Body of pancreas (tissue), 4 donors: ENCODE data around the gene STAB1.

ENCODE experiments used
- POLR2A ChIP-seq, 3 donors: fragments of 450-650 bp; IDR thresholded peaks; one replicate each; pipeline ENCODE4 v1.6.1; 2016; ENCODE audit warnings: antibody characterized with exemption in 3 of 3, mild to moderate bottlenecking in 2 of 3
- TF ChIP-seq, protein P1 (sequence below), 7 experiments: fragments of 450-650 bp in 4 of 7; fragments of 200-600 bp in 3 of 7; sonication (generic) in 3 of 7; IDR thresholded peaks; one replicate each; pipeline ENCODE4 v1.5.1; 2016 to 2019; ENCODE audit warnings: antibody characterized with exemption in 7 of 7

DNA sequence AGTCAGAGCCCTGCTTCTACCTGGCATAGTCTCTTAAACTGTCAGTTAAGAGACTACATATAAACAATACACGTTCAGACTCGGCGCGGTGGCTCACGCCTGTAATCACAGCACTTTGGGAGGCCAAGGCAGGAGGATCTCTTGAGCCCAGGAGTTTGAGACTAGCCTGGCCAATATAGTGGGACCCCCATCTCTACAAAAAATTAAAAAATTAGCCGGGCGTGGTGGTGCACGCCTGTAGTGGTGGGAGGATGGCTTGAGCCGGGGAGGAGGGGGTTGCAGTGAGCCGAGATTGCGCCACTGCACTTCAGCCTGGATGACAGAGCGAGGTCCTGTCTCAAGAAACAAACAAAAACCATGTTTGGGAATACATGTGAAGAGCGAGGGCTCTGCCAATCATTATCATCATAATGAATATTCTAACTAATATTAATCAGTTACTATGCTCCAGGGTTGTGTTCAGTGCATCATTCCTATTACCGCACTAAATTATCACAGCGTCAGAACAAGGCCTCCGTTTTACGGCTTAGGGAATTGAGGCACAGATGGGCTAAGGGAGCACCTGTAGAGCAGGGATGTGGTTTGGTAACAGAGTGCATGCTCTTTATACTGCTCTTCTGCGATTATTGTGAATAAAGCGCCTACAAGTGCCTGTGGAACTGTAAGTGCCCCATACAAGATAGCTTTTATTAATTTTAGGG is 40.4 kb downstream of the STAB1 start:
- TF ChIP-seq, protein P1, sequence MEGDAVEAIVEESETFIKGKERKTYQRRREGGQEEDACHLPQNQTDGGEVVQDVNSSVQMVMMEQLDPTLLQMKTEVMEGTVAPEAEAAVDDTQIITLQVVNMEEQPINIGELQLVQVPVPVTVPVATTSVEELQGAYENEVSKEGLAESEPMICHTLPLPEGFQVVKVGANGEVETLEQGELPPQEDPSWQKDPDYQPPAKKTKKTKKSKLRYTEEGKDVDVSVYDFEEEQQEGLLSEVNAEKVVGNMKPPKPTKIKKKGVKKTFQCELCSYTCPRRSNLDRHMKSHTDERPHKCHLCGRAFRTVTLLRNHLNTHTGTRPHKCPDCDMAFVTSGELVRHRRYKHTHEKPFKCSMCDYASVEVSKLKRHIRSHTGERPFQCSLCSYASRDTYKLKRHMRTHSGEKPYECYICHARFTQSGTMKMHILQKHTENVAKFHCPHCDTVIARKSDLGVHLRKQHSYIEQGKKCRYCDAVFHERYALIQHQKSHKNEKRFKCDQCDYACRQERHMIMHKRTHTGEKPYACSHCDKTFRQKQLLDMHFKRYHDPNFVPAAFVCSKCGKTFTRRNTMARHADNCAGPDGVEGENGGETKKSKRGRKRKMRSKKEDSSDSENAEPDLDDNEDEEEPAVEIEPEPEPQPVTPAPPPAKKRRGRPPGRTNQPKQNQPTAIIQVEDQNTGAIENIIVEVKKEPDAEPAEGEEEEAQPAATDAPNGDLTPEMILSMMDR (IDR thresholded peaks at IDR 0.05) = no peak
- TF ChIP-seq POLR2A (IDR thresholded peaks at IDR 0.05) = no peak
